ENCODE measurements around the gene ADAMTS13.

ADAMTS13 gene

DNA sequence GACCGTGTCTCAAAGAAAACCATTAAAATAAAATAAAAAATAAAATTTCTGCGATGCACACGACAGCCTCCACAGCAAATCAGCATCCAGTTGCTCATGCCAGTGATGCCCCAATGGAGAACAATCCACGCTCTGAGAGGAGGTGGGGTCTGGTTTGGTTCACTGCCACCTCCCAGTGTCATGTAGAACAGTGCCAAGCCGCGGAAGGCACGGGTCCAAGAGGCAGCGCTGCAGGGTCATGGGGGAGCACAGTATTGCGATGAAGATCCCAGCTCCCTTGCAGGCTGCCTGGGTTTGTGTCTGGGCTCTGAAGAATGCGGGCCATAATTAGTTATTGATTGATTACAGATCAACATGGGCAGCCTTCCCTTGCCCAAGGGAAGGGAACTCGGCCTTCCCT lies 31.5 kb downstream of the ADAMTS13 start:
- no peak for DNase-seq (ENCODE audit: low spot score)

DNA sequence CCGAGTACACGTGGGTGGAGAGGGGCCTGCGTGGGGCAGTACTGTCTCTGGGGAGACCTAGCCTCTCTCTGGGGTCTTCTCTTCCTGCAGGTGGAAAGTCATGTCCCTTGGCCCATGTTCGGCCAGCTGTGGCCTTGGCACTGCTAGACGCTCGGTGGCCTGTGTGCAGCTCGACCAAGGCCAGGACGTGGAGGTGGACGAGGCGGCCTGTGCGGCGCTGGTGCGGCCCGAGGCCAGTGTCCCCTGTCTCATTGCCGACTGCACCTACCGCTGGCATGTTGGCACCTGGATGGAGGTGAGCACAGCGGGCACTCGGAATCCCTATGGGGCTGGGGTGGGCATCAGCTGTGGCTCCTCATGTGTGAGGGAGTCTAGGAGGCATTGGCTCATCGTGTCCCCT lies 32.2 kb downstream of the ADAMTS13 start:
- DNase-seq (ENCODE audit: low spot score): no peak

DNA sequence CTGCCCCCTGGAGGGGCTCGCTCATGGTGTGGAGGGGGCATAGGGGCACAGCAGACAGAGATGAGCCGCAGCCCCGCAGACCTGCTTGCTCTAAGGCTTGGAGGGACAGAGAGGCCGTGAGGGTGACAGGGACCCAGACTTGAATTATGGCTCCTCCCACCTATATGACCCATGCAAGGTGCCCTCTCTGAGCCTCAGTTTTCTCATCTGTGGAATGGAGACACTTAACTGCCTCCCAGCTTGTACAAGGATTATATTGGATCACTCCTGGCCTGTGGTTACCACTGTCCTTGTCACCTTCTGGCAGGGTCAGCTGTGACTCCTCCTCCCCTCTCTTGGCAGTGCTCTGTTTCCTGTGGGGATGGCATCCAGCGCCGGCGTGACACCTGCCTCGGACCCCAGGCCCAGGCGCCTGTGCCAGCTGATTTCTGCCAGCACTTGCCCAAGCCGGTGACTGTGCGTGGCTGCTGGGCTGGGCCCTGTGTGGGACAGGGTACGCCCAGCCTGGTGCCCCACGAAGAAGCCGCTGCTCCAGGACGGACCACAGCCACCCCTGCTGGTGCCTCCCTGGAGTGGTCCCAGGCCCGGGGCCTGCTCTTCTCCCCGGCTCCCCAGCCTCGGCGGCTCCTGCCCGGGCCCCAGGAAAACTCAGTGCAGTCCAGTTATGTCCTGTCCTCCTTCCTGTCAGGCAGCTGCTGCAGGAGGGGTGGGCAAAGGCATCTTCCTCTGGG lies 32.9 kb downstream of the ADAMTS13 start:
- no peak for DNase-seq (ENCODE audit: low spot score)

DNA sequence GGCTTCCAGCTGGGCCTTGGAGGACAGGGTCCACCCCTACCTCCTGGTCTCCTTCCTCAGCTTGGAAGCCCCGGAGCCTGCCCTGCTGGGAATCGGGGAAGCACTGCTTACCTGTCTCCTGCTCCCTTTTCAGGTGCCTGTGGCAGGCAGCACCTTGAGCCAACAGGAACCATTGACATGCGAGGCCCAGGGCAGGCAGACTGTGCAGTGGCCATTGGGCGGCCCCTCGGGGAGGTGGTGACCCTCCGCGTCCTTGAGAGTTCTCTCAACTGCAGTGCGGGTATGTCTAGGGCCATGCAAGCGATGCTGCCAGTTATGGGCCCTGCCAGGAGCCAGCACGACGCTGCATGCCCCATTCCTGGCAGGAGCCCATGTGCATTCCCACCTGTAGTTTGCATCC lies 33.8 kb downstream of the ADAMTS13 start:
- DNase-seq (ENCODE audit: low spot score): no peak

DNA sequence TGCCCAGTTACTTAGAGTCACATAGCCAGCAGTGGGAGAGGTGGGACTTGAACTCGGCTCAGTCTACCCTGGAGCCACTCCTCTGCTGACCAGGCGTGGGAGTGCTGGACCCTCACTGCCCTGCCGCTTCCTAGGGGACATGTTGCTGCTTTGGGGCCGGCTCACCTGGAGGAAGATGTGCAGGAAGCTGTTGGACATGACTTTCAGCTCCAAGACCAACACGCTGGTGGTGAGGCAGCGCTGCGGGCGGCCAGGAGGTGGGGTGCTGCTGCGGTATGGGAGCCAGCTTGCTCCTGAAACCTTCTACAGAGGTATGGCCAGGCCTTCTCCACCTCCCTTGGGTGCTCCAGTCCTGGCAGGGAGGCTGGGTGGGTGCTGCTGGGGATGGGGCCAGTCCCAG lies 34.2 kb downstream of the ADAMTS13 start:
- no peak for DNase-seq (ENCODE audit: low spot score)

DNA sequence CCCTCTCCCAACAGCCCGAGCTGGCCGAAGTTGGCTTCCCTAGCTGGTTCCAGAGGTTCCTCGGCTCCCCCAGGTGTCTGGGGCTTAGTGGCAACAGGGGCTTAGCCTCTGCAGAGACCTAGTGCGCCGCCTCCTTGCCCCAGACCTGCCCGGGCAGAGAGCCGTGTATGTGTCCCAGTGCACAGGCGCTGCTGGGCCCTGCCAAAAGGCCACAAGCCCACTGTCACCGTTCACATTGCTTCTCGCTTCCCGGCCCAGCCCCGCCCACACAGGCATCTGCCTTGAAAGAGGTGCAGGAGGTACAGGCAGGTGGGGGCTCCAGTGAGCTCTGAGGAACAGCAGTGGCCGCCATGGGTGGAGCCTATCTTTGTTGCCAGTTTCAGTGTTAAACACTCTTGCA lies 35.1 kb downstream of the ADAMTS13 start:
- DNase-seq (ENCODE audit: low spot score): no peak

DNA sequence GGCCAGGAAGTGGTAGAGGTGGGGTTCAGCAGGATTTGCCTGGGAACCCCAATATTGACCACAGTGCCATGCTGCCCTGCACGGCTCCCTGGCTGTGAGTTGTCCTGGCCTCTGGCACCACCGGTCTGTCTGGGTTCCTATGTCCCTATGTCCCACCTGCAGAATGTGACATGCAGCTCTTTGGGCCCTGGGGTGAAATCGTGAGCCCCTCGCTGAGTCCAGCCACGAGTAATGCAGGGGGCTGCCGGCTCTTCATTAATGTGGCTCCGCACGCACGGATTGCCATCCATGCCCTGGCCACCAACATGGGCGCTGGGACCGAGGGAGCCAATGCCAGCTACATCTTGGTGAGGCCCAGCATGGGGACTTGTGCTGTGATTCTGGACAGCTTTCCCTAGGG lies 35.6 kb downstream of the ADAMTS13 start:
- no peak for DNase-seq (ENCODE audit: low spot score)

DNA sequence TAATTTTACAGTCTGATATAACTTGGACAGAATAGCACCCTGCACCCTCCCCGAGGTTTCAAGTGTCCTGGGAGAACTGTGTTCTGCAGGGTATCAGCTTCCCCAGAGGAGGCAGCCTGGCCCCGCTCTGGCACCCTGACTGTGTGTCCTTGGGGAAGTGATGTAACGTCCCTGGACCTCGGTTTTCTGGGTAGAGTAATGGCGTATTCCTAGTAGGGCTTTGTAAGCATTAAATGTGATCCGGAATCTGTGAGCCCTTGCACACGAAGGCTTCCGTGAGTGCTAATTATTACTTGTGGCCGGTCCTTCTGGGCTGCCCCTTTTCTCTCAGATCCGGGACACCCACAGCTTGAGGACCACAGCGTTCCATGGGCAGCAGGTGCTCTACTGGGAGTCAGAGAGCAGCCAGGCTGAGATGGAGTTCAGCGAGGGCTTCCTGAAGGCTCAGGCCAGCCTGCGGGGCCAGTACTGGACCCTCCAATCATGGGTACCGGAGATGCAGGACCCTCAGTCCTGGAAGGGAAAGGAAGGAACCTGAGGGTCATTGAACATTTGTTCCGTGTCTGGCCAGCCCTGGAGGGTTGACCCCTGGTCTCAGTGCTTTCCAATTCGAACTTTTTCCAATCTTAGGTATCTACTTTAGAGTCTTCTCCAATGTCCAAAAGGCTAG lies 36.6 kb downstream of the ADAMTS13 start:
- peak; percentile 34 for DNase-seq (ENCODE audit: low spot score)

DNA sequence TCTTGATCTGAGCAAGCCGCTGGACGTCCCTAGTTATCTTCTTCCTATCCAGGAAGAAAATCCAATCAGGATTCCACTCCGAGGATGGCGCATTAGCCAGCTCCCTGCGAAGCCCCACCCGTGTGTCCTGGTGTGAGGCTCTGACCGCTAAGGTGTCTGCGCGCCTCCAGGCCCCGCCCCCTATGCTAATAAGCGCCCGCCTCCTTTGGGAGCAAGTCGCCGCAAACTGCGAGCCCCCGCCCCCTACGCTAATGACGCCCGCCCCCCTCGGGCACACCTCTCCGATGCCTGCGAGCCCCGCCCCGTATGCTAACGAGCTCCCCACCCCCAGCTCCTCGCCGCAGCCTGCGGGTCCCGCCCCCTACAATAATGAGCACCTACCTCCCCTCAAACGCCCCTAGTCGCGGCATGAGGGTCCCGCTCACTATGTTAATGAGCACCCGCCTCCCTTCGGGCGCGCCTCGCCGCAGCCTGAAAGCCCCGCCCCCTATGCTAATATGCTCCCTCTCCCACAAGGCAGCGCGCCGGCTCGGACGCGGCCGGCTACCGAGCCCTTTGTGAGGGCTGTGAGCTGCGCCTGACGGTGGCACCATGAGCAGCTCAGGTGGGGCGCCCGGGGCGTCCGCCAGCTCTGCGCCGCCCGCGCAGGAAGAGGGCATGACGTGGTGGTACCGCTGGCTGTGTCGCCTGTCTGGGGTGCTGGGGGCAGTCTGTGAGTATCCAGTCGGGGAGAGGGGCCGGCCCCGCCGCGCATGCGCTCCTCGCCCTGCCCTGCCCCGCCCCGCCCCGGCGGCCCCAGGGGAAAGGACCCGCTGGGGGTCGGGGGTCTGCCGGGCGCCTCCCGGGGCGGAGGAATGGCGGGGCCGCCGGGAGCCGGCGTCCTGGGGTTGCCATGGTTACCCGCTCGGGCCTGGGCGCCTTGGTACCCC lies 37.6 kb downstream of the ADAMTS13 start, which contains the start of gene CACFD1:
Gene CACFD1 (plus strand): TSS at position 503 of the 929 bp plus-strand sequence. CDS start 89 bp downstream, at position 592.
- peak; percentile 98 for DNase-seq (ENCODE audit: low spot score)

DNA sequence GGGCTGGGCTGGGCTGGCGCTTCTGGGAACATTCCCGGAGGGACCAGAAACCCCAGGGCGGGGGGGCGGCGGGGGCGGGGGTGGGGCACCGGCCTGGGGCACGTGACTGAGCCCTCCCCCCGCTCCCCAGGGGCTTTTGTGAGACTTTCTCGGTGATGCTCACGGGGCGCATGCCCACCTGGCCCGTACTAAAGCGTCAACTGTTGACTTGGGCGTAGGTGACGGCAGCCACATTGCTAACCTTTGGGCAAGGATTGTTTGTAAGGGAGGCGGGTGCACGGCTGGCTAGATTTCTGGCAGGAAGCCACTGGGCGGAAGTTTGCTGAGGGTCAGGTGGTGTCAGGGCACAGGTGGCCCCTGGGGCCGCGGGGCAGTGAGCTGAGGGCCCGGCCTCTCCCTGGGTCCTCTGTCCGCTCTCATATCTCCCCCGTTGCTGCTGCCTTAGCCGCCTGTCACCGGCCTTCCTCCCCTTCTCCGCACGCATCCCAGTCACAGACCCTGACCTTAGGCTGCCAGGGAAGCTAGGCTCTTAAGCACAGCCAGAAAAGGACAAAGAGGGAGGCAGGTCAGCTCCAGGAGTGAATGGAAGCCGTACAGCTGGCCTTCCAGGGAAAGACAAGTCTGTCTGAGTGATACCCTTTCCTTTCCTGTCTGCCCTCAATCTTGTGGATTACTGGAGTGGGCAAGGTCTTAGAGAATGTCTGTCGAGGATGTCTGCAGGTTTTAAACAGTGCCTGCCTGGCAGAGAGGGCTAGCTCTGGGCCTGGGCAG lies 38.4 kb downstream of the ADAMTS13 start:
- DNase-seq (ENCODE audit: low spot score): peak; percentile 62

DNA sequence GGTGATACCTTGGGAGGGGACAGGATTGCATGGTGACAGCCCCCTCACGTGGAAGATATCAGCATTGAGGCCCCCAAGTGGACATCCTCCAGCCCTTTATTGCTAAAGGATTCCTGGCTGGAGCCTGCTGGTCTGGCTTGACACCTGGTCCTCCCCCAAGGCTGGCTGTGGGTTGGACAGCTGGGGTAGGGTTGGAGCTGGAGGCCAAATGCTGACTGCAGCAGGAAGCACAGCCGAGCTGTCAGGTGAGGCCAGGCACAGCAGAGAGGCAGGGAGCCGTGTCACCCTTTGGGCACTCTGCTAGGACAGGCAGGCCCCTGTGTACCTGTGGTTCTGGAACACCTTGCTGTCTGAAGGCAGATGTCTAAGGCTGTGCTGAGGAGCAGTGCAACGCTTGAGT lies 39.8 kb downstream of the ADAMTS13 start:
- DNase-seq (ENCODE audit: low spot score): no peak

DNA sequence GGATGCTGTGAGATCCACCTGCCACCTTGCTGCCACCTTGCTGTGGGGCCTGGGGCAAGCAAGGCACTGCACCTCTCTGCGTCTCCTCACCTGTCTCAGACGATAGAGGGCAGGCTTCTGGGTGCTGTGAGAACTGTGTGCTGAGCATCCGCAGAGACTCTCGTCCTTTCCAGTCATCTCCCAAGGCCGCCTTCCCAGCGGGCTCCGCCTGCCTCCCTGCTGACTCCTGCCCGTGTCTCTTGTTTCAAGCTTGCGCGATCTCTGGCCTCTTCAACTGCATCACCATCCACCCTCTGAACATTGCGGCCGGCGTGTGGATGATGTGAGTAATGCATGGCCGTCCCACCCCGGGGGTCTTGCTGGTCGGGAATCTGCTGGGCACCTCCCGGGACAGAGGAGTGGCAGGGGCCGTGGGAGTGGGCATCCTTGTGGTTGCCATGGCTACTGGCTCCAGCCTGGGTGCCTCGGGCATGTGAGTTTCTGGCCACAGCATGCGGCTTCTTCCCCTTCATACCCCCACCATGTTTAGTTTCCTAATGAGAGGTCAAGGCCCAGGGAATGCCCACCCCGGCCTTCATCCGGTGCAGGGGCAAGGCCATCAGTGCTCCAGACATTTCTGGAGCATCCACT lies 41.2 kb downstream of the ADAMTS13 start:
- no peak for DNase-seq (ENCODE audit: low spot score)

DNA sequence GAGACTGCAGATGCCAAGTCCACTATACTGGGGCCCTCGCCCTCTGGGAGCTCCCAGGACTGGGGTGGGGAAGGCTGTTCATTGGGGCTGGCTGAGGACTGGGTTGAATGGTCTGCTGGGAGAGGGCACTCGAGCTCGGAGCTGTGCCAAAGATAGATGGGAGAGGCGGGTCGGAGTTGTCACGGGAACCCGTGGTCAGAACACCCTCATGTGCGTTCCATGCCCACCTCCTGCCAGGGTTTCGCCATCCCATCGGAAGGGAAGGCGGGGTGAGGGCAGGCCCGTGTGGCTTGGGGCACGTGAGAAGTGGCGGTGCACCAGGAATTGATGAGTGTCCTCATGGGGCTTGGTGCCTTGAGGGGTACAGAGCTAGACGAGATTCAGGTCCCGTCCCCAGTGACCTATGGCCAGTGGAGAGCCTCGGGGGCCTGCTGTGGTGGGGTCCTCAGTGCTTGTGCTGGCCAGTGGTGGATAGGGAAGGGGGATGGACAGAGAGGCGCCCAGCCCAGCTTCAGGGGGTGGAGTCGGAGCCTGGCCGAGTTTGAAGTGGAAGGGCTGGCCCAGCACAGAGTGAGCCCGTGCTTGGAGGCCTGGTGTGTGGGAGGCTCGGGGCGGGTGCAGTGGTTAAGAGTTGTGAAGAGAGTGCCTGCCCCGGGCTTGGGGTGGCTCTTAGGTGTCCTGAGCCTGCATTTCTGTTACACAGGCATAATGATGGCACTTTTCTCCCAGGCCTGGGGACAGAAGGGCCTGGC lies 41.9 kb downstream of the ADAMTS13 start:
- DNase-seq (ENCODE audit: low spot score): no peak

DNA sequence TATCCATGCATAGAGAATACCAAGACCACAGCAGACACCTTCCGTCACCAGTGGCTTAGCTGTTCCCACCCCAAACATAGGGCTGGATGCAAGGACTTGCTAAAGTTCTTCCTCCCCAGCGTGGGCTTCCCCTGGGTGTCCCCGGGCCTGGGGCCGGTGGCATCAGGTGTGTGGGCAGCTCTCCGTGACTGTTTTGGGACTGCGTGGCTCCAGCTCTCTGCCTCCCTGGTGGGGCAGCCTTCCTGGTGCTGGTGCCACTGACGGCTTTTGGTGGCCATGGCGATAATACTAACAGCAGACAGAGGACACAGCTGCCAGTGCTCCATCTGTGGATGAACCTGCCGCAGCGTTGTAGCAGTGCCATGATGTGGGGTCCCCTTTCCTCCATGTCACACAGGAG lies 42.5 kb downstream of the ADAMTS13 start:
- no peak for DNase-seq (ENCODE audit: low spot score)

DNA sequence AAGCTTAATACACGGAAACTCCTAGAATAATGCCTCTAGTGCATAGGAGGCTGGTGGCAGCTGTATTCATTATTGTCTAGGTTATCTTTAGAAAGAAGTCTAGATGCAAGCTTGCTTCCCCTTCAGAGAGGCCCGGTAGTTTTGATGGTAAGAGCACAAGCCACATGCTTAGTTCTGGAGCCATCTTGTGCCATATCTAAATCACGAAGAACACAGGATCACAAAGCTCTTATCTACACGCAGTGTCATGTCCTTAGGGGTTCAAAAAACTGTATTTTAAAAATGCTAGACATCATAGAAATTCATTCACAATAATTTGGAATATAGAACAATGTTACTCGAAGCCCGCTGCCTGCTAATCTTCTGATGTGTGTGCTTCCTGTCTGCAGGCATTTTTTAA lies 43.8 kb downstream of the ADAMTS13 start:
- DNase-seq (ENCODE audit: low spot score): no peak

DNA sequence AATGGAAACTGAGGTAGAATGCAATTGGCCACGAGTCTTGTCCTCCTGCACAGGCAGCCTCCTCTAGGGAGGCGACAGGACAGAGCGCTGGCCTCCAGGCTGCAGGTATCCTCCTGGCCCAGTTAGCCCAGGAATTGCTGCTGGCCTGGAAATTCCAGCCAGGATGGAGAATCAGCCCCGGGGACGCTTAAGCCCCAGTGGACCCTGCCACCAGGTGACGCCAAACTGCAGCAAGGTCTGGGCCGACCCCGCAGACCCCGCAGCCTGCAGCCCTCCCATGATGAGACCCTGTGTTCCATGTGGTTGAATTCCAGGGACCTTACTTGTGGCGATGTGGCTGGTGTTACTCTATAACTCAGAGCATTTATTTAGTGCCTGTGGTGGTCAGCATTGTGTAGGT lies 44.9 kb downstream of the ADAMTS13 start:
- no peak for DNase-seq (ENCODE audit: low spot score)

DNA sequence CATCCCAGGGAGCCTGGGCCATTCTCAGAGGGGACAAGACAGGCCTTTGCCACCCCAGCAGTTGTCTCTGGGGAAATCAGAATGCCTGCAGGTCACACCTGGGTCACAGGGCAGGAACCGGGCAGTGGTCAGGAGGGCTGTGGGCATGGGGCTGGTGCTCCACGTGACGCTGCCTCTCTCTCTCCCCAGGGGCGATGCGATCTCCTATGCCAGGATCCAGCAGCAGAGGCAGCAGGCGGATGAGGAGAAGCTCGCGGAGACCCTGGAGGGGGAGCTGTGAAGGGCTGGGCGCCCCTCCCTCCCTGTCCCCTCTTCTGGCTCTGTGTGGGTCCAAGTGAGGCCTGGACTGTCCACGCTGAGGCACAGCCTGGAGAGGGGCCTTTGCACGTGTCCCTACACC lies 46.2 kb downstream of the ADAMTS13 start:
- DNase-seq (ENCODE audit: low spot score): no peak

DNA sequence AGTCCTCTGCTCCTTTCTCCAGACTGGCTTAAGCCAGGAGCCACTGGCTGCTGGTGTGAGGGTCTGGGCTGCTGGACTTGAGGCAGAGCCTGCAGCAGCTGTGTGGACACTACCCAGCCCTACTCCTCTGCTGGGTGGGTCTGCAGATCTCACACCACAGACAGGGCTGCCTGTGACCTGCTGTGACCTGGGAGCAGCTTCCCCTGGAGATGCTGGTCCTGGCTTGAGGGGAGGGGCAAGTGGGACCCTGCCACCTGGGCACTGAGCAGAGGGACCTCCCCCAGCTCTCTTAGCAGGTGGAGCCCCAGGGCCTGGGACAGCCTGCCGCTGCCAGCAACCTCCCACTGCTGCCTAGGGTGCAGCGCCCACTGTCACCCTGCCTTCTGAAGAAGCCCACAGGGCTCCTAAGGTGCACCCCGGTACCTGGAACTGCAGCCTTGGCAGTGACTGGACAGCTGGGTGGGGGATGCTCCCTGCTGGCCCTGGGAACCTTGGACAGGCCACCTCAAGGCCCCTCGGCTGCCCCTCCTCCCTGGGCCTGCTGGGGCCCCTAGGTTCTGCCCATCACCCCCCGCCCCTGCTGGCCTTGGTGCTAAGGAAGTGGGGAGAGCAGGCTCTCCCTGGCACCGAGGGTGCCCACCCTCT lies 46.7 kb downstream of the ADAMTS13 start:
- no peak for DNase-seq (ENCODE audit: low spot score)

DNA sequence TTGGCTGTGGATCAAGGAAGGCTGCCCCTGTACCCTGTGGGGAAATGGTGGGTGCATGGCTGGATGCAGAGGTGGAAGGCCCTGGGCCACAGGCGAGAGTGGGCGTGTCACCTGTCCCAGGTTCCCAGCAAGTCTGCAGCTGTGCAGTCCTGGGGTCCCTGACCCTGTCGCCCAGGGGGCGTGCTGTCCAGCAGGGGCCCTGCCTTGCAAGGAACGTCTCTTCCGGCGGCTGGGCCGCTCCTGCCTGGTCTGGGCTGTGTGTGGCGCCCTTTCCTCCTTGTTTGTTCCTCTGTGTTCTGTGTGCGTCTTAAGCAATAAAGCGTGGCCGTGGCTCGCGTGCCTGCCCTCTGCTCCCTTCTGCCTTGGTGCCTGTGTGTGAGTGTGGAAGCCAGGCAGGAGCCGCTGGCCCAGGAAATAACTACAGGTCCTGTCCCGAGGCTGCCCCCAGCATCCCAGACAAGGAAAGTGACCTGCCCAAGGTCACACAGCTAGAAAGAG lies 48.3 kb downstream of the ADAMTS13 start:
- no peak for DNase-seq (ENCODE audit: low spot score)

DNA sequence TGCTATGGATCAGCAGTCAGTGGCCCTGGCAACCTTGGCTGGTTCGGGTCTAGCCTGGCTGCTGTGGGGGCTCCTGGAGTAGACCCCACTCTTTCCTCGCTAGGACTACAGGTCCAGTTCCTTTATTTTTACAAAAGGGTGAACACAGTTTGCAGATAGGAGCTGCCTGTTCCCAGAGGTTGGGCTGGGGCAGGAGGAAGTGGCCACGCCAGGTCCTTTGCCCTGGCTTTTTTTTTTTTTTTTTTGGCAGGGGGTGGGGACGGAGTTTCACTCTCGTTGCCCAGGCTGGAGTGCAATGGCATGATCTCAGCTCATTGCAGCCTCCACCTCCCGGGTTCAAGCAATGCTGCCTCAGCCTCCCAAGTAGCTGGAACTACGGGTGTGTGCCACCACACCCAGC lies 48.8 kb downstream of the ADAMTS13 start:
- no peak for DNase-seq (ENCODE audit: low spot score)
